AG09309 (cell line): Measurements from ENCODE around the gene ZG16B.

ENCODE experiments used
- DNase-seq: peaks from one replicate; pipeline ENCODE4 v3.0.0-alpha.2; 2010; ENCODE audit warnings: low read depth
- H3K4me3 ChIP-seq: 2 replicates; pipeline ENCODE4 v1.5.1; 2011; ENCODE audit warnings: mild to moderate bottlenecking, low read depth, low read length, moderate library complexity; ENCODE audit not compliant: control insufficient read depth
- CTCF ChIP-seq: IDR thresholded peaks from 2 replicates; pipeline ENCODE4 v1.5.1; 2011; ENCODE audit warnings: mild to moderate bottlenecking, low read depth, low read length, inconsistent platforms; ENCODE audit not compliant: insufficient read depth, control insufficient read depth; ENCODE audit errors: missing control alignments

Gene ZG16B

GRCh38 chr16:2824626-2825025 lies 5.5 kb upstream of the ZG16B start:
- no peak for DNase-seq
- TF ChIP-seq CTCF, result no peak
- no peak overlapping the region for H3K4me3 ChIP-seq

- no peak overlapping the region for H3K4me3 ChIP-seq
- no peak for TF ChIP-seq CTCF
These were observed 4.9 kb upstream of the ZG16B start for GRCh38 chr16:2825049-2825742.

GRCh38 chr16:2825906-2826305 lies 4.2 kb upstream of the ZG16B start:
- no peak overlapping the region for H3K4me3 ChIP-seq

More at GRCh38 chr16:2825049-2825742, 4.9 kb upstream of the ZG16B start:
- DNase-seq, result no peak

GRCh38 chr16:2826591-2827373 lies 3.3 kb upstream of the ZG16B start:
- H3K4me3 ChIP-seq, result no peak overlapping the region
- TF ChIP-seq CTCF, result no peak
- no peak for DNase-seq

More at GRCh38 chr16:2825906-2826305, 4.2 kb upstream of the ZG16B start:
- DNase-seq, result no peak
- no peak for TF ChIP-seq CTCF

- DNase-seq, result no peak
- TF ChIP-seq CTCF, result no peak
- no peak overlapping the region for H3K4me3 ChIP-seq
These were observed 2.7 kb upstream of the ZG16B start for GRCh38 chr16:2827374-2827791.

- no peak for TF ChIP-seq CTCF
- no peak for DNase-seq
- no peak overlapping the region for H3K4me3 ChIP-seq
These were observed 2.1 kb upstream of the ZG16B start for GRCh38 chr16:2827831-2828520.
